Transverse colon (tissue), 4 donors: Measurements from ENCODE around the gene SEC24B. TPM values are rescaled to one million over a fixed set of nuclear protein-coding genes. Genes with fewer than 3 reads are reported as not detected.

Source experiments
- DNase-seq: peaks from one replicate; pipeline ENCODE4 v3.0.0-alpha.2; 2019
- H3K27ac ChIP-seq, 4 donors: fragments of 200-600 bp; sonication (generic); 2 replicates each; pipeline ENCODE4 v1.5.1; 2016 to 2018; ENCODE audit warnings: inconsistent platforms in 4 of 4
- H3K27me3 ChIP-seq: fragments of 200-600 bp; sonication (generic); 2 replicates; pipeline ENCODE4 v1.5.1; 2017; ENCODE audit warnings: inconsistent platforms
- H3K36me3 ChIP-seq, 4 donors: fragments of 200-600 bp; sonication (generic); 2 replicates each; pipeline ENCODE4 v1.5.1; 2017 to 2019; ENCODE audit warnings: inconsistent platforms in 4 of 4
- H3K4me1 ChIP-seq, 4 donors: fragments of 200-600 bp; sonication (generic); 2 replicates each; pipeline ENCODE4 v1.5.1; 2017 to 2020; ENCODE audit warnings: inconsistent platforms in 4 of 4
- H3K4me3 ChIP-seq, 4 donors: fragments of 200-600 bp; sonication (generic); 1 replicate in 1 of 4; 2 replicates in 3 of 4; pipeline versions ENCODE4 v1.5.1 to v1.6.1; 2017 to 2019; ENCODE audit warnings: inconsistent platforms in 4 of 4
- H3K9me3 ChIP-seq, 2 donors: fragments of 200-600 bp; sonication (generic); 2 replicates each; pipeline ENCODE4 v1.5.1; 2017 to 2019; ENCODE audit warnings: inconsistent platforms in 2 of 2
- CTCF ChIP-seq, 5 experiments: fragments of 200-600 bp in 3 of 5; fragments of 450-650 bp in 2 of 5; sonication (generic) in 3 of 5; IDR thresholded peaks; 1 replicate in 2 of 5; 2 replicates in 3 of 5; pipeline ENCODE4 v1.5.1; 2016 to 2017; ENCODE audit warnings: antibody characterized with exemption in 5 of 5, inconsistent platforms in 3 of 5, mild to moderate bottlenecking in 2 of 5, moderate library complexity in 1 of 5
- EP300 ChIP-seq: sonication (generic); formaldehyde crosslinking; IDR thresholded peaks from one replicate; pipeline ENCODE4 v1.6.1; 2017; ENCODE audit warnings: antibody characterized with exemption, low read depth
- POLR2A ChIP-seq: fragments of 450-650 bp; IDR thresholded peaks from one replicate; pipeline ENCODE4 v1.6.1; 2016; ENCODE audit warnings: antibody characterized with exemption, mild to moderate bottlenecking, moderate library complexity
- POLR2AphosphoS5 ChIP-seq, 3 donors: sonication (generic); formaldehyde crosslinking; IDR thresholded peaks; one replicate each; pipeline ENCODE4 v1.6.1; 2016; ENCODE audit warnings: antibody characterized with exemption in 3 of 3
- WGBS, 2 donors: methylation state at CpG; one replicate each; pipeline ENCODE4 v1.1.5; 2018; ENCODE audit warnings: low coverage in 1 of 2; 5-methylcytosine and 5-hydroxymethylcytosine counted together
- in situ Hi-C, 4 donors: fragments of 200-750 bp; cut with MboI; loops; one replicate each; pipeline versions ENCODE4 v1.15.0 to v1.15.1; 2017; ENCODE audit warnings: low sequenced_read_pairs in 3 of 4, low pct_ligation_motif_present in 1 of 4, low pct_unique_long_range_greater_than_20kb in 1 of 4
- intact Hi-C: fragments of 100-400 bp; cut with DNase I; formaldehyde crosslinking; loops from one replicate; pipeline ENCODE4 v1.15.1; 2023; ENCODE audit warnings: low total_unique reads
- total RNA-seq, 4 donors: library from RNA; depleted of rRNA; stranded (reverse); fragments of >200 nt; gene quantifications; one replicate each; pipeline ENCODE4 v1.1.0, GENCODE V29; 2016

SEC24B gene
- total RNA-seq, 4 donors from 2014 or later = 14.3 to 44.1 (median 35.4) TPM

GRCh38 chr4:109407027-109407737 lies 26.4 kb upstream of the SEC24B start:
- in situ Hi-C loops (loop anchor here in 3 of 4 donors (25.0 kb wide), 3 partner anchors 555 to 1105 kb away; no protein-coding TSS in a partner anchor), intact Hi-C loops (no loop called here)
- no peaks in the 10 kb centered on the region for H3K27me3 ChIP-seq
- H3K4me1 ChIP-seq = no peaks in the 10 kb centered on the region
- no peaks in the 10 kb centered on the region for H3K36me3 ChIP-seq
- no peak overlapping the region for H3K27ac ChIP-seq
- H3K4me3 ChIP-seq = no peak overlapping the region
- TF ChIP-seq CTCF (IDR thresholded peaks at IDR 0.05) (no peak), EP300 (no peak), POLR2AphosphoS5 (IDR thresholded peaks at IDR 0.05) (no peak), POLR2A (no peak)
- WGBS, 2 donors = 86% methylated on average over 2 of the region's 2 CpGs; no CpG with 5 or more reads in 1 of the 2 donors
- no peaks in the 10 kb centered on the region for H3K9me3 ChIP-seq
- DNase-seq = no peak

- intact Hi-C loops (no loop called here), in situ Hi-C loops (loop anchor here in 3 of 4 donors (25.0 kb wide), 3 partner anchors 554 to 1104 kb away; no protein-coding TSS in a partner anchor)
- DNase-seq = no peak
- H3K9me3 ChIP-seq = no peaks in the 10 kb centered on the region
- no peaks in the 10 kb centered on the region for H3K27me3 ChIP-seq
- H3K4me3 ChIP-seq = no peak overlapping the region
- 76 to 78% methylated on average over 3 of the region's 3 CpGs for WGBS, 2 donors
- no peak overlapping the region for H3K27ac ChIP-seq
- TF ChIP-seq CTCF (IDR thresholded peaks at IDR 0.05) (no peak), POLR2AphosphoS5 (IDR thresholded peaks at IDR 0.05) (no peak), POLR2A (no peak), EP300 (no peak)
- no peaks in the 10 kb centered on the region for H3K36me3 ChIP-seq
- H3K4me1 ChIP-seq = no peaks in the 10 kb centered on the region
Measured at GRCh38 chr4:109408711-109409110, 24.9 kb upstream of the SEC24B start.

- Histone ChIP-seq H3K9me3 (no peaks in the 10 kb centered on the region), H3K27ac (no peak overlapping the region), H3K4me3 (no peak overlapping the region), H3K36me3 (no peaks in the 10 kb centered on the region), H3K27me3 (no peaks in the 10 kb centered on the region), H3K4me1 (no peaks in the 10 kb centered on the region)
- 93% methylated on average over 9 of the region's 9 CpGs; no CpG with 5 or more reads in 1 of the 2 donors for WGBS, 2 donors
- TF ChIP-seq POLR2A (no peak), EP300 (no peak), POLR2AphosphoS5 (IDR thresholded peaks at IDR 0.05) (no peak), CTCF (IDR thresholded peaks at IDR 0.05) (no peak)
- no peak for DNase-seq
- intact Hi-C loops (no loop called here), in situ Hi-C loops (loop anchor here in 3 of 4 donors (25.0 kb wide), 3 partner anchors 552 to 1102 kb away; no protein-coding TSS in a partner anchor)
Measured at GRCh38 chr4:109410226-109410625, 23.4 kb upstream of the SEC24B start.

- in situ Hi-C loops = loop anchor here in 3 of 4 donors (25.0 kb wide), 3 partner anchors 552 to 1102 kb away; no protein-coding TSS in a partner anchor
Measured at GRCh38 chr4:109410776-109411175, 22.8 kb upstream of the SEC24B start.

More at GRCh38 chr4:109410776-109411175, 22.8 kb upstream of the SEC24B start:
- intact Hi-C loops = no loop called here
- H3K4me1 ChIP-seq = no peaks in the 10 kb centered on the region
- H3K36me3 ChIP-seq = no peaks in the 10 kb centered on the region
- no peaks in the 10 kb centered on the region for H3K27me3 ChIP-seq
- no peak for DNase-seq
- TF ChIP-seq CTCF (IDR thresholded peaks at IDR 0.05) (no peak), EP300 (no peak), POLR2AphosphoS5 (IDR thresholded peaks at IDR 0.05) (no peak), POLR2A (no peak)
- 68 to 80% methylated on average over 3 of the region's 3 CpGs for WGBS, 2 donors
- H3K4me3 ChIP-seq = no peak overlapping the region
- no peak overlapping the region for H3K27ac ChIP-seq
- no peaks in the 10 kb centered on the region for H3K9me3 ChIP-seq
